DMS 273 (cell line): ENCODE results near the gene GREM1.

ENCODE experiments used
- DNase-seq: peaks from one replicate; lab custom pipeline; 2025; ENCODE audit not compliant: unreplicated experiment; lab: John Stamatoyannopoulos, UW

GREM1 gene

GRCh38 chr15:32730677-32731654, 13.2 kb downstream of the GREM1 start:
- no peak for DNase-seq

GRCh38 chr15:32732574-32733157, 14.9 kb downstream of the GREM1 start:
- DNase-seq: no peak

DNA sequence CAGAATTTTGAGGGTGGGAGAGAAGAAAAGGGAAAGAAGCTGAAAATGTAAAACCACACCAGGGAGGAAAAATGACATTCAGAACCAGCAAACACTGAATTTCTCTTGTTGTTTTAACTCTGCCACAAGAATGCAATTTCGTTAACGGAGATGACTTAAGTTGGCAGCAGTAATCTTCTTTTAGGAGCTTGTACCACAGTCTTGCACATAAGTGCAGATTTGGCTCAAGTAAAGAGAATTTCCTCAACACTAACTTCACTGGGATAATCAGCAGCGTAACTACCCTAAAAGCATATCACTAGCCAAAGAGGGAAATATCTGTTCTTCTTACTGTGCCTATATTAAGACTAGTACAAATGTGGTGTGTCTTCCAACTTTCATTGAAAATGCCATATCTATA, 15.5 kb downstream of the GREM1 start:
- no peak for DNase-seq

- no peak for DNase-seq
These were observed 18.3 kb downstream of the GREM1 start for GRCh38 chr15:32735989-32736700.

DNA sequence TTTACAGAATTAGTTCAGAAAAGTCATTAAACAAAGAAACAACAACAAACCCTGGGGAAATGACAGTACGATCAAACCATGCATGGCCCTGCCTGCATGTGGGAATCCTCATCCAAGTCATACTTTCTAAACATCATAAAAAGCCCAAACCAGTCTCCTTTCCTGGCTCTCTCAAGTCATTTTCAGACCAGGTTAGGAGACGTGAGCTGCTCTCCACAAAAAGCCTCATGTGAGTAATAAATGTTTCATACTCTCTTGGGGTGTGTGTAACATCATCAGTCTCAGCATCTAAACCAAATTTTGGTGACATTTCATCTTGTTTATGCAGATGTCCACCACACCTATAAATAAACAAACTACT, 18.9 kb downstream of the GREM1 start:
- no peak for DNase-seq

DNA sequence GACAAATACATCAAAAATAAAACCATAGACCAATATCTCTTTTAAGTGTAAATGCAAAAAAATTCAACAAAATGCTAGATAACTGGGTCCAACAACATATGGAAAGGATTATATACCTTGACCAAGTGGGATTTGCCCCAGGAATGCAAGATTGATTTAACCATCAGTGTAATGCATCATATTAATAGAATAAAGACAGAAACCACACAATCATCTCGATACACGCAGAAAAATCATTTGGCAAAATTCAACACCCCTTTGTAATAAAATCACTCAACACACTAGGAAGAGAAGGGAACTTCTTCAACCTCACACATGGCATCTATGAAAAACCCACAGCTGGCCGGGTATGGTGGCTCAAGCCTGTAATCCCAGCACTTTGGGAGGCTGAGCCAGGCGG, 19.5 kb downstream of the GREM1 start:
- no peak for DNase-seq

- no peak for DNase-seq
These were observed 20.9 kb downstream of the GREM1 start for GRCh38 chr15:32738666-32739065.

- no peak for DNase-seq
These were observed 21.8 kb downstream of the GREM1 start for GRCh38 chr15:32739522-32740063.

- DNase-seq: peak; percentile 2
These were observed 25.8 kb downstream of the GREM1 start for GRCh38 chr15:32743411-32744140.

- DNase-seq: no peak
These were observed 28.5 kb downstream of the GREM1 start for GRCh38 chr15:32746116-32746857.

DNA sequence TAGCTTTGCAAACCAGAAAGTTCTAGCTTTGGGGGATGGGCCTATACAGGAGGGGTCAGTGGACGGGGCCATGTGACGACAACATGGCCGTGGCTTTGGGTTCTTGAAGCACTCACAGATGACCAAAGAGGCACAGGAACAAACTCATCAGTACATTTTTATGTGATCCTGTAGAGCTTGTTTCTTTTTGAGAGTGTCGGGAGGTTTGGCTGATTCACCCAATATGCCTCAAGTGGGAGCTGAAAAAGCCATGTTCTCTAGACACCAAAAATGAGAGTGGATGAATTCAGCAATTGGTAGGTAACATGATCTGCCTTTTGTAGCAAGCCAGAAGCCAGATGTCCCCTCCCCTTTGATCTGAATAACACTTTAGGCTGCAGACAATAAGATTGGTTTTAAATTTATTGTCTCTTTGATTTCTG, 30.1 kb downstream of the GREM1 start:
- DNase-seq: no peak

DNA sequence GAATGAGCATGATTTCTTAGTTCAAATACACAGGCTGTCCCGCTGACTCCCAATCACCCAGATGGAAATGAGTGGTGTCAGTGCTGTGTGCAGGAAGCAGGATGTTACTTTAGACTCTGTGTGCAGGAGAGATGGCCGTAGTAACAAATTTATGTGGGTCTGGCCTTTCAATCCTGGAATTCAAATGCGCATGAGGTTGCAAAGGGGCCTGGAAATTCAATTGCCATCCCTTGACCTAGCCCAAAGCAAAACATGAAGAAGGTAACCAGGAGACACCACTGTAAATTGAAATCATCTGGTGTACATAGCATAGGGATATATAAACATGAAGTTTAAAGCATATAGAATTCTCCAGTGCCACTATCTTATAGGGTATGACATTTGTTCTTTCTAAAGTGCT, 33.2 kb downstream of the GREM1 start:
- no peak for DNase-seq

DNA sequence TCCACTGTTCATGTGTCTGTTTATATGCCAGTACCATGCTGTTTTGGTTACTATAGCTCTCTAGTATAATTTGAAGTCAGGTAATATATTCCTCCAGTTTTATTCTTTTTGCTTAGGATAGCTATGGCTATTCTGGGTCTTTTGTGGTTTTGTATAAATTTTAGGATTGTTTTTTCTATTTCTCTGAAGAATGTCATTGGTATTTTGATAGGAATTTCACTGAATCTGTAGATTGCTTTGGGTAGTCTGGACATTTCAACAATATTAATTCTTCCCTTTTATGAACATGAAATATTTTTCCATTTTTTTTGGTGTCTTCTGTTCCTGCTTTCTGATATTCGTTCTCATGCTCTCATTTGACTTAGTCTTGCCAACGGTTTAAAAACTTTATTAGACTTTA, 39.6 kb downstream of the GREM1 start:
- no peak for DNase-seq

- no peak for DNase-seq
These were observed 45.5 kb downstream of the GREM1 start for GRCh38 chr15:32763295-32763694.

DNA sequence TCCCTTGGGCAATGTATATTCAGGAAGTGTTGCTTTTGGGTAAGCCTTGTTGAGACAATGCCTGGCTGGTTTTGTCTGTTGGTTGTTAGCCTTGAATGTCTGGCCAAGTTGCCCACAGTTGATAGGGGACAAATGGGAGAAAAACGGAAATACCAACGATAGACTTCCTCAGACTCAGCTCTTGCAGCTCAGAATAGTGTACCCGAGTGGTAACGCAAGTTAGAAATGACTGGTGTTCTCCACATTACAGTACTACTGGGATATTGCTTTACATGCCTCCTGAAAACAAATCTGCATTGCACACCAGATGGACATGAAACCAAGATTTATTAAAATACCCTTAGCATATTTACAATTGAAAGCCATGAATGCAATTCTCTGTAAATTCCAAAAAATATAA, 47.4 kb downstream of the GREM1 start:
- DNase-seq: no peak

- DNase-seq: no peak
These were observed 48.3 kb downstream of the GREM1 start for GRCh38 chr15:32766101-32766500.

GRCh38 chr15:32767236-32767635, 49.4 kb downstream of the GREM1 start:
- DNase-seq: no peak

GRCh38 chr15:32774022-32774421, 56.2 kb downstream of the GREM1 start:
- DNase-seq: no peak

DNA sequence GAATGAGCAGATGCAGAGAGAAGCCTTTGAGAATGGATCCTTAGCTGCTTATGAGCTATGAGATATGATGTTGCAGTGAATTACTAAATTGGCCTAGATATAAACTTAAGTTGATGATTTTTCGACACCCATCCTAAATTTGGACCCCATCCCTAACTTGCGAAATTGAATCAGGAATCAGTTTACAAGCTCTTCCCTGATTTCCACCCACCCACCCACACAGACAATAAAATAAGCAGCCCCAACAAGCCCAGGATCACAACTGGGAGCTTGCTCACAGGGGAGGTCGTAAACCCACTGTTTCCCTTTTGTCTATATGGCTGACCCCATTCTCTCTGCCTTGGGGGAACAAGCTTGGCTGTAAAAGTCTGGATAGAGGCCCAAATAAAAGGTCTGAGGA, 57.3 kb downstream of the GREM1 start:
- DNase-seq: no peak
